ENCODE data around the gene LIN7B. TPM values are rescaled to one million over a fixed set of nuclear protein-coding genes. Genes with fewer than 3 reads are reported as not detected.
"Not testable (repeated sequence)": the region's sequence is repeated elsewhere in the genome, so short reads cannot be mapped to it uniquely, and the experiment has no call there.

LIN7B gene
- total RNA-seq, 4 donors from 2014 or later = 15.7 to 24.9 (median 19.6) TPM

- TF ChIP-seq CTCF (IDR thresholded peaks at IDR 0.05) (no peak), EP300 (IDR thresholded peaks at IDR 0.05) (no peak), POLR2A (IDR thresholded peaks at IDR 0.05) (no peak)
- 68 to 70% methylated on average over 10 of the region's 10 CpGs for WGBS, 2 donors
- H3K27ac ChIP-seq = no peak overlapping the region
These were observed 22.6 kb downstream of the LIN7B start for GRCh38 chr19:49136771-49137171.

GRCh38 chr19:49140951-49141350 lies 26.8 kb downstream of the LIN7B start:
- H3K4me1 ChIP-seq = peaks cover 0 to 25% (median 9%) of the 10 kb centered on the region in 4 donors
- TF ChIP-seq POLR2A (IDR thresholded peaks at IDR 0.05) (no peak), EP300 (IDR thresholded peaks at IDR 0.05) (no peak), CTCF (IDR thresholded peaks at IDR 0.05) (no peak)
- WGBS, 2 donors = 90% methylated on average over 7 of the region's 7 CpGs

More at GRCh38 chr19:49136771-49137171, 22.6 kb downstream of the LIN7B start:
- no peak for DNase-seq (ENCODE audit: low spot score in 2 of 2)
- Histone ChIP-seq H3K27me3 (peaks cover 0 to 46% of the 10 kb centered on the region in 2 donors), H3K4me1 (peaks cover 0 to 25% (median 8%) of the 10 kb centered on the region in 4 donors), H3K9me3 (no peaks in the 10 kb centered on the region), H3K4me3 (no peak overlapping the region), H3K36me3 (no peaks in the 10 kb centered on the region)

GRCh38 chr19:49141352-49141751 lies 27.2 kb downstream of the LIN7B start:
- no peak for DNase-seq (ENCODE audit: low spot score in 2 of 2)
- no peak overlapping the region for H3K27ac ChIP-seq
- H3K36me3 ChIP-seq = no peaks in the 10 kb centered on the region
- H3K4me1 ChIP-seq = peaks cover 0 to 25% (median 12%) of the 10 kb centered on the region in 4 donors
- no peak for TF ChIP-seq POLR2A (IDR thresholded peaks at IDR 0.05)
- no peak for TF ChIP-seq CTCF (IDR thresholded peaks at IDR 0.05)
- TF ChIP-seq EP300 (IDR thresholded peaks at IDR 0.05) = no peak
- H3K27me3 ChIP-seq = peaks cover 0 to 33% of the 10 kb centered on the region in 2 donors
- 80 to 93% methylated on average over 6 of the region's 6 CpGs for WGBS, 2 donors
- H3K4me3 ChIP-seq = no peak overlapping the region
- H3K9me3 ChIP-seq = no peaks in the 10 kb centered on the region

More at GRCh38 chr19:49140951-49141350, 26.8 kb downstream of the LIN7B start:
- no peak overlapping the region for H3K4me3 ChIP-seq
- no peak for DNase-seq (ENCODE audit: low spot score in 2 of 2)
- H3K27me3 ChIP-seq = peaks cover 0 to 34% of the 10 kb centered on the region in 2 donors
- H3K36me3 ChIP-seq = no peaks in the 10 kb centered on the region
- no peaks in the 10 kb centered on the region for H3K9me3 ChIP-seq
- no peak overlapping the region for H3K27ac ChIP-seq

GRCh38 chr19:49142866-49143335 lies 28.7 kb downstream of the LIN7B start:
- 2 to 3% methylated on average over 21 of the region's 21 CpGs for WGBS, 2 donors
- TF ChIP-seq CTCF (IDR thresholded peaks at IDR 0.05) (no peak), EP300 (IDR thresholded peaks at IDR 0.05) (peak in 1 of 2 donors; percentile 22)
- H3K27me3 ChIP-seq = peaks cover 0 to 26% of the 10 kb centered on the region in 2 donors
- no peak overlapping the region for H3K27ac ChIP-seq
- peak in 1 of 2 donors; percentile 70 for DNase-seq (ENCODE audit: low spot score in 2 of 2)
- no peaks in the 10 kb centered on the region for H3K9me3 ChIP-seq
- H3K4me1 ChIP-seq = peaks cover 0 to 30% (median 12%) of the 10 kb centered on the region in 4 donors
- H3K36me3 ChIP-seq = no peaks in the 10 kb centered on the region
- peak overlapping the region in 3 of 4 donors; percentile 37 to 53 (median 44) for H3K4me3 ChIP-seq

GRCh38 chr19:49145573-49146407 lies 31.6 kb downstream of the LIN7B start:
- 7 to 8% methylated on average over 23 to 28 of the region's 30 CpGs for WGBS, 2 donors
- Histone ChIP-seq H3K27ac (no peak overlapping the region), H3K4me1 (peaks cover 0 to 55% (median 22%) of the 10 kb centered on the region in 4 donors), H3K27me3 (peaks cover 0 to 42% of the 10 kb centered on the region in 2 donors), H3K9me3 (no peaks in the 10 kb centered on the region), H3K36me3 (no peaks in the 10 kb centered on the region), H3K4me3 (peak overlapping the region in 1 of 4 donors; percentile 19)
- peak; percentile 64 to 85 for DNase-seq (ENCODE audit: low spot score in 2 of 2)
- TF ChIP-seq CTCF (IDR thresholded peaks at IDR 0.05) = peak; percentile 80 to 88 (median 81)
- no peak for TF ChIP-seq POLR2A (IDR thresholded peaks at IDR 0.05)

GRCh38 chr19:49146408-49146770 lies 32.2 kb downstream of the LIN7B start:
- not testable (repeated sequence) for DNase-seq (ENCODE audit: low spot score in 2 of 2); H3K36me3 ChIP-seq; H3K9me3 ChIP-seq; H3K27ac ChIP-seq; H3K4me3 ChIP-seq
- peaks cover 0 to 47% of the 10 kb centered on the region in 2 donors for H3K27me3 ChIP-seq
- WGBS, 2 donors = 12 to 32% methylated on average over 4 to 7 of the region's 7 CpGs
- H3K4me1 ChIP-seq = peaks cover 0 to 61% (median 25%) of the 10 kb centered on the region in 4 donors

Data from tibial nerve (tissue), 4 donors.